ENCODE data around the gene PHLDA3. TPM values are rescaled to one million over a fixed set of nuclear protein-coding genes. Genes with fewer than 3 reads are reported as not detected.

PHLDA3 gene
- total RNA-seq, 4 donors from 2014 or later = 95.4 to 350 (median 150) TPM

DNA sequence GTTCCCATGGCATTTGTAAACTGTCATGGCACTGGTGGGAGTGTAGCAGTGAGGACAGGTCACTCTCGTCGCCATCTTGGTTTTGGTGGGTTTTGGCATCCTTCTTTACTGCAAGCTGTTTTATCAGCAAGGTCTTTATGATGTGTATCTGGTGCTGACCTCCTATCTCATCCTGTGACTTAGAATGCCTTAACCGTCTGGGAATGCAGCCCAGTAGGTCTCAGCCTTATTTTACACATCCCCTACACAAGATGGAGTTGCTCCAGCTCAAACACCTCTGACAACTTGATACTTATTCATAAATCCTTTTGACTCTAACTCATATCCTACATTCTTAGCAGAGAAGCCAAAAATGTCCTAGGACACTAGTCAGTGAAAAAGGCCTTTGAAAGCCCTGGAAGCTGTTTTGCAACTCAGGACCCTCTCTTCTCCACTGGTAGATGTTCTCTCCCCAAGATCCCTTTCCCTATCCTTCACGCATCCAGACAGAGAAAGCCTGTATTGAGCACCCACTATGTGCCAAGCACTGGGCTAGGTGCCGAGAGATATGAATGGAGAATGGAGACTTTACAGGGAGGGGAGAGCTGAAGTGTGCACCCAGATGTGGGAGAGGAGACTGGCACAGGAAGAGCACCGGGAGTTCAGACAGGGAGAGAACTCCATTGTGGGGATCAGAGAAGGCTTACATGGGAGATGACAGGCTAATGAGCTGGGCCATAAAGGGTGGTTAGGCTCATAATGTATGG, 44.7 kb upstream of the PHLDA3 start:
- TF ChIP-seq, protein P1, sequence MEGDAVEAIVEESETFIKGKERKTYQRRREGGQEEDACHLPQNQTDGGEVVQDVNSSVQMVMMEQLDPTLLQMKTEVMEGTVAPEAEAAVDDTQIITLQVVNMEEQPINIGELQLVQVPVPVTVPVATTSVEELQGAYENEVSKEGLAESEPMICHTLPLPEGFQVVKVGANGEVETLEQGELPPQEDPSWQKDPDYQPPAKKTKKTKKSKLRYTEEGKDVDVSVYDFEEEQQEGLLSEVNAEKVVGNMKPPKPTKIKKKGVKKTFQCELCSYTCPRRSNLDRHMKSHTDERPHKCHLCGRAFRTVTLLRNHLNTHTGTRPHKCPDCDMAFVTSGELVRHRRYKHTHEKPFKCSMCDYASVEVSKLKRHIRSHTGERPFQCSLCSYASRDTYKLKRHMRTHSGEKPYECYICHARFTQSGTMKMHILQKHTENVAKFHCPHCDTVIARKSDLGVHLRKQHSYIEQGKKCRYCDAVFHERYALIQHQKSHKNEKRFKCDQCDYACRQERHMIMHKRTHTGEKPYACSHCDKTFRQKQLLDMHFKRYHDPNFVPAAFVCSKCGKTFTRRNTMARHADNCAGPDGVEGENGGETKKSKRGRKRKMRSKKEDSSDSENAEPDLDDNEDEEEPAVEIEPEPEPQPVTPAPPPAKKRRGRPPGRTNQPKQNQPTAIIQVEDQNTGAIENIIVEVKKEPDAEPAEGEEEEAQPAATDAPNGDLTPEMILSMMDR (IDR thresholded peaks at IDR 0.05; ENCODE audit: low read depth) = no peak

GRCh38 chr1:201511941-201512539, 43.1 kb upstream of the PHLDA3 start:
- TF ChIP-seq, protein P1 (IDR thresholded peaks at IDR 0.05; ENCODE audit: low read depth) = no peak

- TF ChIP-seq, protein P1 (IDR thresholded peaks at IDR 0.05; ENCODE audit: low read depth) = no peak
Measured at GRCh38 chr1:201511396-201511940, 42.5 kb upstream of the PHLDA3 start.

GRCh38 chr1:201510734-201511133, 41.7 kb upstream of the PHLDA3 start:
- TF ChIP-seq, protein P1 (IDR thresholded peaks at IDR 0.05; ENCODE audit: low read depth) = no peak

- TF ChIP-seq, protein P1 (IDR thresholded peaks at IDR 0.05; ENCODE audit: low read depth) = no peak
Measured at GRCh38 chr1:201509601-201510374, 40.8 kb upstream of the PHLDA3 start.

DNA sequence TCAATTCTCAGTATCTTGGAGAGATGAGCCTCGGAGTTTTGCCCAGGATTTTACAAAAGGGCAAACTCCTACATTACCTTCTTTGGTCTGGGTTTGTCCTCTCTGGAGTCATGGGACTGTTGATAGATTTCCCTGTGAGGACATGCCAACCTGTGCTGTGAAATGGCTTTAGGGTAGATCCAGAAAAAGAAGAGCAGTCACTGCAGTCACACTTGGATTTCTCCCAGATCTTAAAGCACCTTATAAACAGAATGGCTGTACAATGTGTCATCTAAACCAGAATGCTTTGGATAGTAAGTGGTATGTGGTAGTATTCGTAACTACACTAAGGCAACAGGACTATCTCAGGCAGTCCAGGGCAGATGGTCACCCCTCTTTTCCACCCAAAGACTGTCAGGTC, 39.8 kb upstream of the PHLDA3 start:
- TF ChIP-seq, protein P1 (IDR thresholded peaks at IDR 0.05; ENCODE audit: low read depth) = no peak

- TF ChIP-seq, protein P1 (IDR thresholded peaks at IDR 0.05; ENCODE audit: low read depth) = no peak
Measured at GRCh38 chr1:201507360-201507675, 38.3 kb upstream of the PHLDA3 start.

All from subcutaneous adipose tissue (tissue), 4 donors.